Measurements from ENCODE around the gene PRKCA. TPM values are rescaled to one million over a fixed set of nuclear protein-coding genes. Genes with fewer than 3 reads are reported as not detected.

Gene PRKCA
- total and polyA plus RNA-seq, 2 donors (not counting 3 experiments of a cell fraction or from before 2014, with no cell fraction given), result 7.5 to 34.2 TPM

DNA sequence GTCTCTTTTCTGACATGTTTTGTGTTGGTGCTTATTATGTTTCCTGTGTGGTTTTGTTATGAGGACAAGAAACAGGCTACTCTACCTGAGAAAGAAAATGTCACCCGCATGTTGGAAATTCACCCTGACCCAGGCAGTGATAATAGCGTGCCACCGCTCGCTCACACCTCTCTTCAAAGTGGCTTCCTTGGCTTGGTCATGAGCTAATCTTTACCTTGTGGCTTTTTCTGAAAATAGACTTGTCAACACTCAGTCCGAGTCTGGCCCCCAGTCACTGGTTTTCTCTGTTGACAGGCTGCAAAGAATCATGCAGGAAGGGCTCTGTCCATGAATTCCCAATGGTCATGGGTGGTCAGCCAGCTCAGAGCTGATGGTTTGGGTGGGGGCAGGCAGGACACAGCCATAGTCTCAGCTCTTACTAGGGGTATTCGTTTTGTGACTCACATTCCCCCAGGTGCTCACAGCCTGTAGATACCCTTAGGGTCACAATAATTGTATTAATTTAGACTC lies 411.2 kb downstream of the PRKCA start:
- no TSS peak for BruUV-seq (replicated peaks)
- Histone ChIP-seq H3K4me1 (ENCODE audit: control insufficient read depth, extremely low read depth, insufficient read depth, low read length) (no peaks in the 10 kb centered on the region), H3K9me1 (replicated peaks; ENCODE audit: control insufficient read depth, extremely low read depth, insufficient read depth, low read length) (no peaks in the 10 kb centered on the region), H3K4me2 (ENCODE audit: insufficient read depth, low read length) (no peak overlapping the region), H3K4me3 (replicated peaks in 1 of 3; ENCODE audit: insufficient read depth in 1 of 3, low read depth in 1 of 3, low read length in 3 of 3) (no peak overlapping the region), H3K27ac (ENCODE audit: insufficient read depth, low read depth, low read length) (no peak overlapping the region), H3K9me3 (replicated peaks; ENCODE audit: control insufficient read depth, insufficient read depth, low read length) (no peaks in the 10 kb centered on the region), H3K36me3 (ENCODE audit: control insufficient read depth in 2 of 2, extremely low read depth in 1 of 2, insufficient read depth in 2 of 2, low read length in 2 of 2) (no peaks in the 10 kb centered on the region), H3K79me2 (ENCODE audit: control insufficient read depth, insufficient read depth, low read length) (no peaks in the 10 kb centered on the region), H3K27me3 (ENCODE audit: control insufficient read depth in 2 of 2, insufficient read depth in 2 of 2, low read length in 2 of 2) (no peaks in the 10 kb centered on the region), H2AFZ (ENCODE audit: low read depth, low read length) (no peak overlapping the region), H3K9ac (replicated peaks; ENCODE audit: extremely low read depth, insufficient read depth, low read length) (no peak overlapping the region), H4K20me1 (replicated peaks; ENCODE audit: control insufficient read depth, extremely low read depth, insufficient read depth, low read length) (no peaks in the 10 kb centered on the region)
- FAIRE-seq (no peak), DNase-seq (ENCODE audit: low read depth, low spot score) (no peak)
- intact Hi-C loops (cut with micrococcal nuclease), result no loop called here
- TF ChIP-seq GATA2 (IDR thresholded peaks at IDR 0.05; ENCODE audit: insufficient read depth, insufficient read length, low read depth, low read length) (no peak), JUN (IDR thresholded peaks at IDR 0.05; ENCODE audit: borderline replicate concordance, insufficient read depth, insufficient read length, low read depth) (no peak), FOS (IDR thresholded peaks at IDR 0.05; ENCODE audit: borderline replicate concordance, insufficient read depth, low read length) (no peak), EZH2 (IDR thresholded peaks at IDR 0.05; ENCODE audit: borderline replicate concordance, low read depth, low read length, severe bottlenecking) (no peak), MYC (IDR thresholded peaks at IDR 0.05; ENCODE audit: low read depth, low read length) (no peak), POLR2A (IDR thresholded peaks at IDR 0.05; ENCODE audit: low read depth, low read length) (no peak), POLR2AphosphoS5 (IDR thresholded peaks at IDR 0.05; ENCODE audit: insufficient read depth, low read depth, low read length) (no peak)
- TF ChIP-seq, protein P1, sequence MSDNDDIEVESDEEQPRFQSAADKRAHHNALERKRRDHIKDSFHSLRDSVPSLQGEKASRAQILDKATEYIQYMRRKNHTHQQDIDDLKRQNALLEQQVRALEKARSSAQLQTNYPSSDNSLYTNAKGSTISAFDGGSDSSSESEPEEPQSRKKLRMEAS (IDR thresholded peaks at IDR 0.05; ENCODE audit: insufficient read depth, insufficient read length), result no peak
- TF ChIP-seq, protein P2, sequence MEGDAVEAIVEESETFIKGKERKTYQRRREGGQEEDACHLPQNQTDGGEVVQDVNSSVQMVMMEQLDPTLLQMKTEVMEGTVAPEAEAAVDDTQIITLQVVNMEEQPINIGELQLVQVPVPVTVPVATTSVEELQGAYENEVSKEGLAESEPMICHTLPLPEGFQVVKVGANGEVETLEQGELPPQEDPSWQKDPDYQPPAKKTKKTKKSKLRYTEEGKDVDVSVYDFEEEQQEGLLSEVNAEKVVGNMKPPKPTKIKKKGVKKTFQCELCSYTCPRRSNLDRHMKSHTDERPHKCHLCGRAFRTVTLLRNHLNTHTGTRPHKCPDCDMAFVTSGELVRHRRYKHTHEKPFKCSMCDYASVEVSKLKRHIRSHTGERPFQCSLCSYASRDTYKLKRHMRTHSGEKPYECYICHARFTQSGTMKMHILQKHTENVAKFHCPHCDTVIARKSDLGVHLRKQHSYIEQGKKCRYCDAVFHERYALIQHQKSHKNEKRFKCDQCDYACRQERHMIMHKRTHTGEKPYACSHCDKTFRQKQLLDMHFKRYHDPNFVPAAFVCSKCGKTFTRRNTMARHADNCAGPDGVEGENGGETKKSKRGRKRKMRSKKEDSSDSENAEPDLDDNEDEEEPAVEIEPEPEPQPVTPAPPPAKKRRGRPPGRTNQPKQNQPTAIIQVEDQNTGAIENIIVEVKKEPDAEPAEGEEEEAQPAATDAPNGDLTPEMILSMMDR (IDR thresholded peaks at IDR 0.05; ENCODE audit: extremely low read depth in 1 of 2, insufficient read depth in 1 of 2, low read depth in 1 of 2, low read length in 2 of 2), result no peak
- ChIA-PET POLR2A (no interaction called here), CTCF (interaction anchor here (0.8 to 3.4 kb wide), 4 partner anchors 9 to 194 kb away, joined by 3 to 29 read pairs (median 14); no protein-coding TSS in a partner anchor)
- dilution Hi-C loops (cut with MboI; ENCODE audit: extremely low pct_ligation_motif_present, low sequenced_read_pairs), result no loop called here

Data from endothelial cell of umbilical vein (primary cell).